H1 (cell line): ENCODE results near the gene PAF1. TPM values are rescaled to one million over a fixed set of nuclear protein-coding genes. Genes with fewer than 3 reads are reported as not detected.

Experiments used
- EGR1 ChIP-seq: IDR thresholded peaks from 2 replicates; pipeline ENCODE4 v1.6.1; 2011; ENCODE audit warnings: low read depth, low read length, borderline replicate concordance
- RXRA ChIP-seq: IDR thresholded peaks from 2 replicates; pipeline ENCODE4 v1.6.1; 2011; ENCODE audit warnings: low read depth, mild to moderate bottlenecking, low read length, moderate library complexity; ENCODE audit not compliant: insufficient read depth
- polyA plus RNA-seq, 7 experiments: library from polyadenylated mRNA; depleted of rRNA in 3 of 7; stranded (reverse) in 5 of 7; unstranded in 2 of 7; fragments of >200 nt in 5 of 7; fragments of 200-250 nt in 2 of 7; gene quantifications; 1 replicate in 5 of 7; 2 replicates in 1 of 7; 4 replicates in 1 of 7; pipeline versions ENCODE4 v1.2.1 to v1.2.3, GENCODE V29; 2011 to 2013; ENCODE audit warnings: missing spikeins in 2 of 7, mixed read lengths in 2 of 7
- total RNA-seq: library from RNA; stranded (reverse); fragmentation: NEBNext Ultra II Directional; extraction: Animal tissue kit (Norgen Biotek cat#: 25700); gene quantifications from 2 replicates; pipeline ENCODE4 v1.2.1, GENCODE V29; 2021

Gene PAF1
- total and polyA plus RNA-seq, 2 of the 8 experiments (the other 6 are each of a cell fraction or from before 2014, with no cell fraction given): 31.4 to 58.6 TPM

DNA sequence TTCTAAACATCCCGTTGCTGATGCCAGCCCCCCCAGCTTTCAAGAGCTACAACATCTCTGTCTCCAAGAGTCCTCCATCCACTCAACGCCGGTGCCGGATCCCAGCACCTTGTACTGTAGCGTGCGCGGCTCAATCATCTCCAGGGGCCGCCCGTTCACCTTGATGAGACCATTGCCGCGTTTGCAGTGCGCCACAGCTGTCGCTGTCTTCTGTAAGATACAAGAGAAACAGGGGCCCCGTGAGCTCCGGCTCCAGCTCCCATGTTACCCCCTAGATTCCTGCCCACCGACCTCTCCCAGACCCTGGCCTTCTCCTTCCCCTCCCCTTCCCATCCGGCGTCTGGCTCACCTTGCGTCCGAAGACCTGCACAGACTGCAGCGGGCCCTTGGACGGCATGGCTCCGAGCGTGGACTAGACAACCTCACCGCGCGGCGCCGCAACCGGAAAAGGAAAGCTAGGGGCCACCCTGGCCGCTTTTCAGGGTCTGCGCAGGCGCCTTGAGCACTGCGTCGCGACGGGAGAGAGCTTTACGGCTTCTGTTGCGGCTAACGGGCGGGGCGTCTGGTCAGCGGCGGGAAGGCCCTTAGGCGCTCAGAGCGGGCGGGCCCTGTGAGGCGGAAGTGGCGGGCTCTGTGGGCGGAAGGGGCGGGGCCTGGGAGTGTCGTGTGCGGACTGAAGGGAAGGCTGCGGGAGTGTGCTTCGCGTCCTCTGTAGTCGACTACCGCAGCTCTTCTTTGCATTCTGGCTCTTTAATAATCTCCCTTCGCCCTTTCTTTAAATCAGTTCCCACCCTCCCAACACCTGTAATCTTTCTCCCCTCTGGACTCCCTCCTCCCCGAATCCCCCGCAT, 44.8 kb upstream of the PAF1 start, which contains the start of gene RPS16 (continued):
- TF ChIP-seq EGR1: peak; percentile 11; the same call in 1 of the 2 replicates
- no peak for TF ChIP-seq RXRA
